ENCODE measurements around the gene NCK1. TPM values are rescaled to one million over a fixed set of nuclear protein-coding genes. Genes with fewer than 3 reads are reported as not detected.
"Not testable (repeated sequence)": the region's sequence is repeated elsewhere in the genome, so short reads cannot be mapped to it uniquely, and the experiment has no call there.

NCK1 gene
- total RNA-seq, 2 donors from 2014 or later: 51.5 to 58.2 TPM

DNA sequence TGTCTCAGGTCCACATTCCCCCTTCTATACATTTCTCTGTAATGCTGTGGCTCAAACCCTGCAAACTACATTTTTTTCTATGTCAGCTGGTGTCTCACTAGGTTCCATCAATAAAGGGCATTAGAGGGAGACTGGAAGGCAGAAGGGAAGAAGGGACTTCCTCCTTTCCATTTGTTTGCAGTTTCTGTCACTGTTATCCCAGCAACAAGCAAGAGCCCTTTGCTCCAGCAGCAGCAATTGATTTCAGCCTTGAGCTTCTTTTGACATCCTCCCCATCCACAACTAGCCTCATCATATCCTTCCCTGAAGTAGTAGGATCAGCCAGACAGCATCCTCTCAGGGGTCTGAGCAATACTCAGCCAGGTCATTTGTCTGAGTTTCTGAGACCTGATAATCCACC is 5.3 kb upstream of the NCK1 start:
- no peak for DNase-seq
- intact Hi-C loops (cut with DNase I, micrococcal nuclease): no loop called here
- ATAC-seq: no peak

DNA sequence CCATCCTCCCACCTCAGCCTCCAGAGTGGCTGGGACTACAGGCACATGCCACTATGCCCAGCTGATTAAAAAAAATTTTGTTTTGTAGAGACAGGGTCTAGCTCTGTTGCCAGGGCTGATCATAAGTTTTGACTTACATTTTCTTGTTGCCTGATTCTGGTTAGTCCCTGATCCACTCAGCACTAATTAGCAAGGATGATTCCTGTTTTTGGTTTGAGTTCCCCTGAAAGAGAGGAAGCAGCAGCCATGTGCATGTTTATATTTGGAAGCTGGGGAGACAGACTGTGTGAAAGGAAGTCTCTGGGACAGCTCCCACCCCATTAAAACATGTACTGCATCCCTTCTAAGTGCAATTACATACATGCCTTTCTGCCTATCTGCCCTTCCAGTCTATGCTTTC is 3.6 kb upstream of the NCK1 start:
- no peak for DNase-seq
- intact Hi-C loops (cut with DNase I, micrococcal nuclease): no loop called here
- no peak for ATAC-seq

DNA sequence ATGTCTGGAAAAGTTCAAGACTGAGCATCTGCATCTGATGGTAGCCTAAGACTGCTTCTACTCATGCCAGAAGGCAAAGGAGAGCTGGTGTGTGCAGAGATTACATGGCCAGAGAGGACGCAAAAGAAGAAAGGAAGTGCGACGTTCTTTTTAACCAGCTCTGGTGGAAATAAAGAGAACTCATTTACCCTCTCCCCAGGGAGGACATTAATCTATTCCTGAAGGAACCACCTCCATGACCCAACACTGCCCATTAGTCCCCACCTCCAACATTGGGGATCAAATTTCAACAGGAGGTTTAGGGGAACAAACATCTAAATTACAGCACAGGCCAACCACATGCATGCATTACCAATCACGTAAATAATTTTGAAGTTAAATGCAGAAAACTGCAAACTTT is 1.5 kb upstream of the NCK1 start:
- ATAC-seq (no peak), DNase-seq (no peak)
- intact Hi-C loops (cut with DNase I, micrococcal nuclease): no loop called here

DNA sequence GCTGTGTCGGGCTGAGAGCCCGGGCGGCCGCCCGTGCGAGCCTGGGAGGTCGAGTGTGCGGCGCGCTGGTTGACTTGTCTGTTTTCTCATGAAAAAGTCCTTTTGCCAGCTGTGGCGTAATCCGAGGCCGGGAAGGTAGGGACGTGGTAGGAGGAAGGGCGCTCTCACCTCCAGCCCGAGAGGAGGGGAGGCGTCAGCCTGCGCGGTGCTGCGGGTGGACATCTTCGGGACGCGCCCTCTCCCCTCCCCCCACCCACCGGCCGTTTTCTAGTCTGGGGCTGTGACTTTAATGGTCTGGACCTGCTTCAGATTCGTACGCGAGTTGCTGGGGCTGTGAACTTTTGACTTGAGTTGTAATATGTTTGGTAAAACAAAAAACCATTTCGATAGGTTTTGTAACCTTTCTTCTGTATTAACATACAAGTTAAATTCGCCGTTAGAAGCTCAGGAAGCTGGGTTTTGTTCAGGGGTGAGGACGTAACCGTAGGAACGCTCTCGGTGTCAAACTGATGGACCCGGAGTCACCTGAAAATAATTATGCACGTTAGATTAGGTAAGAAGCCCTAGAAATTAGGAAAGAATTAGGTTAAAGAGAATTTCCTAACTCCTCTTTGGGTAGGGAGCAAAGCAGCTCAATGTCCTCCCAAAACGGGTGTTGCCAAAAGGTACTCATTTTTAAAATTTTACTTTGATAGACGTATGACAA is 762 bp downstream of the NCK1 start:
- intact Hi-C loops (cut with DNase I, micrococcal nuclease): no loop called here
- peak; percentile 66 to 72 for DNase-seq
- ATAC-seq: peak; percentile 65

DNA sequence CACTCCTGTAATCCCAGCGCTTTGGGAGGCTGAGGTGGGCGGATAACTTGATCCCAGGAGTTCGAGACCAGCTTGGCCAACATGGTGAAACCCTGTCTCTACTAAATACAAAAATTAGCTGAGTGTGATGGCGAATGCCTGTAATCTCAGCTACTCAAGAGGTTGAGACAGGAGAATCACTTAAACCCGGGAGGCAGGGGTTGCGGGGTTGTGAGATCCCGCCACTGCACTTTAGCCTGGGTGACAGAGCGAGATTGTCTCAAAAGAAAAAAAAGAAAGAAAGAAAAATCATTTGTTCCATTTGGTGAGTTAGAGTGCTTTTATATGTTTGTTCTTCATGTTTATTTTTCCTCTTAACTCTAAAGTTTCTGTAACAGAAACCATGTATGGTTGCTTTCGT is 7.3 kb downstream of the NCK1 start:
- no peak for ATAC-seq
- intact Hi-C loops (cut with DNase I, micrococcal nuclease): no loop called here
- no peak for DNase-seq

DNA sequence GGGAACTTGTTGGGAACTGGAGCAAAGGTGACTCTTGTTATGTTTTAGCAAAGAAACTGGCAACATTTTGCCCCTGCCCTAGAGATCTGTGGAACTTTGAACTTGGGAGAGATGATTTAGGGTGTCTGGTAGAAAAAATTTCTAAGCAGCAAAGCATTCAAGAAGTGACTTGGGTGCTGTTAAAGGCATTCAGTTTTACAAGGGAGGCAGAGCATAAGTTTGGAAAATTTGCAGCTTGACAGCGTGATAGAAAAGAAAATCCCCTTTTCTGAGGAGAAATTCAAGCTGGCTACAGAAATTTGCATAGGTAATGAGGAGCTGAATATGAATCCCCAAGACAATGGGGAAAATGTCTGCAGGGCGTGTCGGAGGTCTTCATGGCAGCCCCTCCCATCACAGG is 10.2 kb downstream of the NCK1 start:
- DNase-seq; ATAC-seq; intact Hi-C loops (cut with DNase I, micrococcal nuclease): not testable (repeated sequence)

DNA sequence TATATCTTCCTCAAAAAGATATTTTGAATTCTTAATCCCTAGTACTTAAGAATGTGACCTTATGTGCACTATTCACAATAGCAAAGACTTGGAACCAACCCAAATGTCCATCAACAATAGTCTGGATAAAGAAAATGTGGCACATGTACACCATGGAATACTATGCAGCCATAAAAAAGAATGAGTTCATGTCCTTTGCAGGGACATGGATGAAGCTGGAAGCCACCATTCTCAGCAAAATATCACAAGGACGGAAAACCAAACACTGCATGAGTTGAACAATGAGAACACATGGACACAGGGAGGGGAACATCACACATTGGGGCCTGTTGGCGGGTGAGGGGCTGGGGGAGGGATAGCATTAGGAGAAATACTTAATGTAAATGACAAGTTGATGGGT is 17.5 kb downstream of the NCK1 start:
- ATAC-seq; intact Hi-C loops (cut with DNase I, micrococcal nuclease); DNase-seq: not testable (repeated sequence)

DNA sequence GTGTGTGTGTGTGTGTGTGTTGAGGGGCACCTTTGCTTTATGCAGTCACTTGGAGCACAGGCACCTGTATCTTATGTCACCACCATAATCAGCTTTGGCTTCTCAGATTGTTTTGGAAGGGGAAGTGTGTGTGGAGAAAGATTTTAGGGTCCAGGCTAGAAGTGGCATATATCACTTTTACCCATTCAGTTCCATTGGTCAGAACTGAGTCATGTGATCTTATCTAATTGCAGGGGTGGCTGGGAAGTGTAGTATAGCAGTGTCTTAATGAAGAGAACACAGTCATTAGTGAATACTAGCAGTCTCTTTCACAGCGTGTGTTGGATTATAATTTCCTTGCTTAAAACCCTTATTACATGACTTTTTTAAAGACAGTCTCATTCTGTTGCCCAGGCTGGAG is 20.6 kb downstream of the NCK1 start:
- intact Hi-C loops (cut with DNase I, micrococcal nuclease): no loop called here
- DNase-seq (no peak), ATAC-seq (no peak)

DNA sequence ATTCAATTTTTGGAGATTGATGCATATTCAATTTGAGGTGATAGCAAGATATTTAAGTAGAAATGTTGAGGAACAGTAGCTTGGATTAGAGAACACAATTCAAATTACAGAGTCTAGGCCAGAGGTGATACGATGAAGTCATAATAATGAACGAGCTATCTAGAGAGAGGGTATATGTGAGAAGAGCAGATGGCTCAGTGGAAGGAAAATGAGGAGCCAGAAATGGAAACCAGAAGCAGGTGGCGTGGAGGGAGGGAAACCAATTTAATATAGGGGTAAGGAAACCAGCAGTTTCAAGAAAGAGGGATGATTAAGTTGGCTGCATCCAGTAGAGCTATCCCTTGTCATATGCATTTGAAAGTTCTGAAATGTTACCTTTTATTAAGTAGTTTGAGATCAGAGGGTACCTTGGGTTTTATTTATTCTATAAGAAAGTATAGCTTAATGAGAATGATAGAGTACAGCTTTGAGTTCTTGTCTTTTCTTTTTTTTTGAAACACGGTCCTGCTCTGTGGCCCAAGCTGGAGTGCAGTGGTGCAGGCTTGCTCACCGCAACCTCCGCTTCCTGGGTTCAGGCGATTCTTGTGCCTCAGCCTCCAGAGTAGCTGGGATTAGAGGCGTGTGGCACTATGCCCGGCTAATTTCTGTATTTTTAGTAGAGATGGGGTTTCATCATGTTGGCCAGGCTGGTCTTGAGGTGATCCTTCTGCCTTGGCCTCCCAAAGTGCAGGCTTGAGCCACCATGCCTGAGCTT is 22.1 kb downstream of the NCK1 start:
- intact Hi-C loops (cut with DNase I, micrococcal nuclease): no loop called here
- ATAC-seq (no peak), DNase-seq (no peak)

DNA sequence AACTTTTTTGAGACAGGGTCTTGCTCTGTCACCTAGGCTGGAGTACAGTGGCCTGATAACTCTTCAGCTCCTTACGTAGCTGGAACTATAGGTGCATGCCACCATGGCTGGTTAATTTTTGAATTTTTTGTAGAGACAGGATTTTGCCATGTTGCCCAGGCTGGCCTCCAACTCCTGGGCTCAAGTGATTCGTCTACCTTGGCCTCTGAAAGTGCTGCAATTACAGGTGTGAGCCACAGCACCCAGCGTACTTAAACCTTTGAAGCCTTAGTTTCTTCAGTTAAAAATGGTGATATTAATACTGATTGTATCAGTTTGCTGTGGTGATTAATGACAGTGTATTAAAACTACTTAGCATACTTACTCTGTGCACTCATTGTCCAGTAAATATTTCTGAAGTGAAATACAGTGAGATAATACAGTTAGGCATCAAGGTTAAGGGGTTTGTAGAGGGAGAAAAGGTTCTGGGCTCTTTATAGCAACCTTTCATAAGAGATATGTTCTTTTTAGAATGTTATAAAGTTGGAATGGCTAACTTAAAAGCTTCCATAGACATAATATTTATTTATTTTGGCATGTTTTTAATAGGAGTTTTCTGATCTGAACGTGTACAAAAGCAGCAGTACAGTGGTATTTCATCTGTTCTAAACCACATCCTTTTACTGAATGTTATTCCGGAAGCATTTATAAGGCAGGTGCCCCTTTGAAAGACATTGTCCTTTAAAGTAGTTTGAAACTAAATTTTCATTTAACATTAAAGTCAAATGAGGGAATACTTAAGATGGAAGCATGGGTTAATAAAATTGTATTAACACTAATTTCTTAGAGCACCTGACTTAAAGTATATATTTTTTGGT is 23.6 kb downstream of the NCK1 start:
- ATAC-seq: no peak
- DNase-seq: no peak
- intact Hi-C loops (cut with DNase I, micrococcal nuclease): no loop called here

DNA sequence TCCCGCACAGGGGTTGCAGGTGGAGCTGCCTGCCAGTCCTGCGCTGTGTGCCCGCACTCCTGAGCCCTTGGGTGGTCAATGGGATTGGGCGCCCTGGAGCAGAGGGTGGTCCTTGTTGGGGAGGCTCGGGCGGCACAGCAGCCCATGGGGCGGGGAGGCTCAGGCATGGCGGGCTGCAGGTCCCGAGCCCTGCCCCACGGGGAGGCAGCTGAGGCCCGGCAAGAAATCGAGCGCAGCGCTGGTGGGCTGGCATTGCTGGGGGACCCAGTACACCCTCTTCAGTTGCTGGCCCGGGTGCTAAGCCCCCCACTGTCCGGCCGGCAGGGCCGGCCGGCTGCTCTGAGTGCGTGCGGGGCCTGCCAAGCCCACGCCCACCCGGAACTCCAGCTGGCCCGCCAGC is 27.9 kb downstream of the NCK1 start:
- DNase-seq (no peak), ATAC-seq (no peak)
- intact Hi-C loops (cut with DNase I, micrococcal nuclease): no loop called here

DNA sequence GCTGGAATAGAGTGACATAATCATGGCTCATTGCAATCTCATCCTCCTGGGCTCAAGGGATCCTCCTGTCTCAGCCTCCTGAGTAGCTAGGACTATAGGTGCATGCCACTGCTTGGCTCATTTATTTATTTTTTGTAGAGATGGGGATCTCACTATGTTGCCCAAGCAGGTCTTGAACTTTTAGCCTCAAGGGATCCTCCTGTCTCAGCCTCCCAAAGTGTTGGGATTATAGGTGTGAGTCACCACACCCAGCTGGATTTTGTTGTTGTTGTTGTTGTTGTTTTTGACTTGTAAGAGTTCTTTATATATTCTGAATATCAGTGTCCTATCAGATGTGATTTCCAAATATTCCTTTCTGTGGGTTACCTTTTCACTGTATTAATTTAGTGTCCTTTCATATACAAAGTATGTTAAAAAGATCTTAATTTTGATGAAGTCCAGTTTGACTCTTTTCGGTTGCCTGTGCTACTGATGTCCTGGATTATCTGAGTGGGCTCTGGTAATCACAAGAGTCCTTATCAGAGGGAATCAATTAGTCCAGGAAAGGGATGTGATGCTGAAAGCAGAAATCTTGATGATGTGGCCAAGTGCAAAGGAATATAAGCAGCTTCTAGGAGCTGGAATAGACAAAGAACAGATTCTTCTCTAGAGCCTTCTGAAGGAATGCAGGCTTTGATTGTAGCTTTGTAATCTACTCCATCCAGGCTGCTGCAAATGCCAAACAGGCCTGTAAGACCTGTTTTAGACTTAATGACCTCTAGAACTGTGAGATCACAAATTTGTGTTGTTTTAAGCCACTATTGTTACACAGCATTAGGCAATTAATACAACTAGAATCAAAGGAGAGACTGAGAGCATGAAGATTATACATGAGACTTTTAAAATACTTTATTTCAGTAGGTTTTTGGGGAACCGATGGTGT is 30.2 kb downstream of the NCK1 start:
- intact Hi-C loops (cut with DNase I, micrococcal nuclease): no loop called here
- DNase-seq (no peak), ATAC-seq (no peak)

DNA sequence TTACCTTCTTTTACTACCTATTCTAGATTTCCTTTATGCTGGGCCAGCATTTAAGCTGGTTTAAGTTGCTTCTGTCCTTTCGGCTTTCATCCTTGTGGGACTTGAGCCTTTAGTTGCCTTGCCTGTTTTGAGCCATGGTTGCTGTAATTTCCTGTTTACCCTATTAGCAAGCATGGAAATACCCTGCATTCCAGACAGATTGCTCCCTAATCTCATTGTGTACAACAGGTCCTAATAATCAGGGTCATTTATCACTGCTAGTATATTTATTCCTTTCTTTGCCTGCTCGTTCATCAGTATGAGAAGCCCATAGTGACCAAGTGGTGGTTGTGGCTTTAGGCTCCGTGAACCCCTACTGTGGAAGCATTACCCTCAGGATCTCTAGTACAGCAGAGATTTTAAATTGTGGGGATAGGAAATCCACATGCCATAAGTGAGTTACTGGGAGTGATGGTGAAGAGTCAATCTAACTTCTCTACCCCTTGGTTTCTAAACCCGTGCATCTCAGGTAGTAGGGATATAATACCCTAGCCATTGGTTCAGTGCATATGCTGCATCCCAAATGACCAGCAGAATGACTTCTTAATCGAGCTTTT is 31.9 kb downstream of the NCK1 start:
- ATAC-seq (no peak), DNase-seq (no peak)
- intact Hi-C loops (cut with DNase I, micrococcal nuclease): no loop called here

DNA sequence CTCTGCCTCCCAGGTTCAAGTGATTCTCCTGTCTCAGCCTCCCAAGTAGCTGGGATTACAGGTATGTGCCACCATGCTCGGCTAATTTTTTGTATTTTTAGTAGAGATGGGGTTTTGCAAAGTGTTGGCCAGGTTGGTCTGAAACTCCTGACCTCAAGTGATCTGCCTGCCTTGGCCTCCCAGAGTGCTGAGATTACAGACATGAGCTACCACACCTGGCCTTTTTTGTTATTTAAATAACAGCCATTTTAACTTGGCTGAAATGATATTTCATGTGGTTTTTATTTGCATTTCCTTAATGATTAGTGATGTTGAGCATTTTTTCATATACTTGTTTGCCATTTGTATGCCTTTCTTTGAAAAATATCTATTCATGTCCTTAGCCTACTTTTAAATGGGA is 35.2 kb downstream of the NCK1 start:
- intact Hi-C loops (cut with DNase I, micrococcal nuclease); ATAC-seq; DNase-seq: not testable (repeated sequence)

DNA sequence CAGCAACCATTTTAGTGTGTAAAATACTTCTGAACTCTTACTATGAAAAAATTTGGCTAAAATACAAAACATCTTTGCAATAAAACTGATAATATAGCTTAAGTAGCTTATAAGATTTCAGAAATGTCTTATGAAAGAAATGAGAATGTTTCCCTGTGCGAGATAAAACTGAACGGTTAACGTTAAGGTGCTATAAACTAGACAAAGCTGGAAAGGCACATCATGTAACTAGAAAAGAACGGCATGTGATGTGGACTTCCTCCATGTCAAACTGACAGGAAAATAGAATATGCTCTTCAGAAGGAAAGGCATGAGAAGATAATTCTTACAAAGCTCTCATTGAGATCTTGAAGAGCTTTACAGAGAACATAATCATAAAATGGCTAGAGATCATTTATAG is 36.5 kb downstream of the NCK1 start:
- ATAC-seq (peak; percentile 40), DNase-seq (no peak)
- intact Hi-C loops (cut with DNase I, micrococcal nuclease): no loop called here

DNA sequence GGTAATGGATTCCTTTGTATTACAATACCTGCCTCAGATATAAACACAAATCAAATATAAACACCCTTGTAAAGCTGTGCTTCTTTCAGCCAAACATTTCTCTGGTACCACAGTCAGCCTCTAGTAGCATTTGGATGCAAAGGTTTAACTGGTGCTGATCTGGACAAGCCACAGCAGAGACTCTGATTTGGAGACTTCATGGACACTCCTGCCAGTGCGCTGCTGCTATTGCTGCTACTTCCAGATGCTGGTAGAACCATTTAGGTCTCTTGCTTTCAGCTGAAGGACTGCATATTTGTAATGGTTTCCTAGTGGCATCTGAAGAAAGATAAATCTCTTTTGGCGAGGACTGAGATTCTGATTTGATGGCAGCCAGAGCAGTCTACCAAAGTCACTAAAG is 36.9 kb downstream of the NCK1 start:
- ATAC-seq (peak; percentile 11), DNase-seq (no peak)
- intact Hi-C loops (cut with DNase I, micrococcal nuclease): no loop called here

DNA sequence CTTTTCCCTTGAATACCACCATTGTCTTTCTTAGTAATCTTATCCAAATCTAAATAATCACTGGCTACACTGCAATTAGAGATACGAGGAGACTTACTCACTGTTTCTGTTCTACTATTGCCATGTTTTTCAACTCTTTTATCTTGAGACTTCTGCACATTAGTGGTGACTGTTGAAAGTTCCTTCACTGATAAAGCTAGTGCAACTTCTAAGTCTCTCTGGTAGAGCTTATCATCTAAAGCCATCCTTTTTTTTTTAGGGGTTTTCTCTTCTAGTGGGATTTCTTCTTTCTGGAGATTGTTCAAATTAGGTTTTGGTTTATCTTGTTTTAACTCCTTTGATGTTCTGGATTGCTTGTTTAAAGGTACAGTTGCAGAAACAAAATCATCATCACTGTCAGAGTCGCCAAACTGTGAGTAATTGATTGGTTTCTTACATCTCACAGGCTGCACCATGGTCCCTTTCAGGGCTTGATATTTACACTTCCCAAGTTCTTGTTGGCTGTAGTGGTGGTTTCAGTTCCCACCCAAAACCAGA is 37.7 kb downstream of the NCK1 start:
- DNase-seq (no peak), ATAC-seq (no peak)
- intact Hi-C loops (cut with DNase I, micrococcal nuclease): no loop called here

DNA sequence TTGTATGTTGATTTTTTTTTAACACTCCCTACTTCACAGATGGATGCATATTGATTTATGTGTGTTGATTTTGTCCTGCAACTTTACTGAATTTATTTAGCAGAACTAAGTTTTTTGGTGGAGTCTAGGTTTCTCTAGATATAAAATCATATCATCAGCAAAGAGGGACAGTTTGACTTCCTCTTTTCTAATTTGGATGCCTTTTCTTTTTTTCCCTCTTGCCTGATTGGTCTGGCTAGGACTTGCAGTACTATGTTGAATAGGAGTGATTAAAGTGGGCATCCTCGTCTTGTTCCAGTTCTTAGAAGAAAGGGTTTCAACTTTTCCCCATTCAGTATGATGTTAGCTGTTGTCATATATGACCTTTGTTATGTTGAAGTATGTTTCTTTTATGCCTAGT is 38.7 kb downstream of the NCK1 start:
- peak; percentile 52 for ATAC-seq
- DNase-seq; intact Hi-C loops (cut with DNase I, micrococcal nuclease): not testable (repeated sequence)
